NK-92 (cell line): ENCODE measurements around the gene C9orf78.

Experiments used
- DNase-seq: peaks from one replicate; lab custom pipeline; 2025; ENCODE audit not compliant: unreplicated experiment; lab: John Stamatoyannopoulos, UW

Gene C9orf78

GRCh38 chr9:129845373-129845772 lies 10.3 kb upstream of the C9orf78 start:
- no peak for DNase-seq

DNA sequence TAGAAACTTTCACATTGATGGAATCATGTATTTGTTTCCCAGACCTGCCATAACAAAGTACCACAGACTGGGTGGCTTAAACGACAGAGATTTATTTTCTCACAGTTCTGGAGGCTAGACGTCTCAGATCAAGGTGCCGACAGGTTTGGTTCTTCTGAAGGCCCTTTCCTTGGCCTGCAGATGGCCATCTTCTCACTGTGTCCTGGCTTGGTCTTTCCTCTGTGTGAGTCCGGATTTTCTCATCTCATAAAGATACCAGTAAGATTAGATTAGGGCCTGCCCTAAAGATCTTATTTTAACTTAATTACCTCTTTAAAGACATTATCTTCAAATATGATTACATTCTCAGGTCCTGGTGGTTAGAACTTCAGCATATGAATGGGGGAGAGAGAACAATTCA lies 6.0 kb upstream of the C9orf78 start:
- DNase-seq = no peak

- DNase-seq = no peak
These were observed 5.0 kb upstream of the C9orf78 start for GRCh38 chr9:129840034-129840433.

DNA sequence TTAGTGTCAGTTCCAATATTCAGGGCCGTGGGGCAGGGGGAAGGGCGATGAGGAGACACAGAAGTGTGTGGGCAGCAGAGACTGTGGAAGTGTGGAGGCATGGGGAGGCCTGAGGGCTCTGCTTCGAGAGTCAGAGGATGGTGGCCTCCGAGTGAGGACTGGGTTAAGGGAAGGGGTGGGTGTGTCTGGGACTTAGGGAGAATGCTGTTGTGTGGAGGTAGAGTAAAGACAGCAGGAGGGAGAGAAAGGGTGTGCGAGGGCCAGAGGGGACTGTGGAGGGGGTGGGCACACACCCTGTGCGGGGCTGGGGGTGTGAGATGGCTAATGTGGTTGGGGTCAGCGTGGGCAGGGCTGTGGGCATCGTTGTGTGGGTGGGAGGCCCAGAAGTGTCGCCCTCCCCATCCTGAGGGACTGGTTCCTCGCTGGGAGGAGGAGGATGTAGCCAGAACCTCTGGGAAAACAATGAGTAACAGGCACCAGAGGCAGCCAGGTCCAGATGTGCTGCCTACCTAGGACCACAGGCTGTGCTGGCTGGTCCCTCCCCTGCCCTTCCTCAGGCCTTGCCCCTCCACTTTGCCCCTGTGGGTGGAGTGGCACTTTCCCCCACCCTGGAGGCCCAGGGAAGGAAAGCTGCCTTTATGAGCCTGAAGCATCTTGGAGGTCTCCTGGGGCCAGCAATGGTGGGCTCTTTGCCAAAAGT lies 4.4 kb upstream of the C9orf78 start:
- no peak for DNase-seq

GRCh38 chr9:129838707-129839259 lies 3.7 kb upstream of the C9orf78 start:
- DNase-seq = no peak

DNA sequence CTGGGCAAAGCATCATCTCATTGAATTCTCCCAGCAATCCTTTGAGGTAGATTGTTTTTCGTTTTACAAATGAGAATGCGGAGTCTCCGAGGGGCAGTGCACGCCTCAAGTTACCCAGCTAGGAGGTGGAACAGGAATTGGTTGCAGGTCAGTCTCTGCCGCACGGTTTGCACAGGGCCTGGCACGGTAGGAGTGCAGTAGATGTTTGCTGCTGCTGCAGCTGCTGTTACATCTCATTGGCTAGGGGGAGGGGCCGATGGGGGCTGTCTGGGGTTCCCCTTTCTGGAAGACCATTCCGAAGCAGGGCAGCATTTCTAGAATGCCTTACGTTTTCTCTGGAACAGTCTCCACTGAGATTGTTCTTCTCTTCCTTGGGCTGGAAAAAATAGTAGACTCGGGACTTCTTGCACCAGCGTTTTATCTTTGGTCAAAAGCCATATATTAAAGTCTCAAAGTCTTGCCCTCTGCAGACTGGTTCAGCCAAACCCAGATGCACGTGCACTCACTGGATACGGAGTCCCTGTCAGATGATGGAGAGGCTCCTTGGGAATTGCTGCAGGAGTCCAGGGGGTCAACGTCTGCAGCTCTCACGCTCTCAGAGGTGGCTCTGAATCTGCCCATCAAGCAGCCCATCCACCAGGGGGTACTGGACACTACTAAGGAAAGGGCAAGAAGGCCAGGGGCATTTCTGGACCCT lies 1.4 kb upstream of the C9orf78 start:
- no peak for DNase-seq

- DNase-seq = no peak
These were observed 767 bp upstream of the C9orf78 start for GRCh38 chr9:129835860-129836223.

GRCh38 chr9:129834489-129835127 lies 467 bp downstream of the C9orf78 start:
- DNase-seq = no peak

DNA sequence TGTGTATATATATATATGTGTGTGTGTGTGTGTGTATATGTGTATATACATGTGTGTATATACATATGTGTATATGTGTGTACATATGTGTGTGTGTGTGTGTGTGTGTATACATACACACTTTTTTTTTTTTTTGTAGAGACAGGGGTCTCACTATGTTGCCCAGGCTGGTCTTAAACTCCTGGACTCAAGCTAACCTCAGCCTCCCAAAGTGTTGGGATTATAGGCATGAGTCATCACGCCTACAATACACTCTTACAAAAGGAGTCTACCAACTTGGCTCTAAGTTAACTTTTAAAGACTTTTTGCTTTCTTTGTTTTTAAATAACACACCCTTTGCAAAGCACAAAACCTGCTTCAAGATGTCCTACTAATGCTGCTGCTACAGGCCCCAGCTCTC lies 2.1 kb downstream of the C9orf78 start:
- no peak for DNase-seq

DNA sequence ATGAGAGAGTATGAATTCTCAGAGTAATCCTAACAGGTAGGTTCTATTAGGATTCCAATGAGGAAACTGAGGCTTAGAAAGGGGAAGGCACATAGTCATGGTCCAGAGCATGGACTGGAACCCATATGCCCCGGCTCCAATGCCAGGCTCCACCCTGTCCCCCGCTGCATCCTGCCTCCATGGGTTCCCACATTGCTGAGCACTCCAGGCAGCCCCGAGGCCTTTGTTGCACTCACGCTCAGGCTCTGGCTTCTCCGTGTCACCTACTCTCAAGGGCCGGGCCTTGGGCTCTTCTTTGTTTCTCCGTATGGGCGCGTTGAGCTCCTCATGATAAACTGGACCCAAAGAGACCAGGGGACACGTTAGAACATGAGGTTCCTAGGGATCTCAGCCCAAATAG lies 6.1 kb downstream of the C9orf78 start:
- no peak for DNase-seq

DNA sequence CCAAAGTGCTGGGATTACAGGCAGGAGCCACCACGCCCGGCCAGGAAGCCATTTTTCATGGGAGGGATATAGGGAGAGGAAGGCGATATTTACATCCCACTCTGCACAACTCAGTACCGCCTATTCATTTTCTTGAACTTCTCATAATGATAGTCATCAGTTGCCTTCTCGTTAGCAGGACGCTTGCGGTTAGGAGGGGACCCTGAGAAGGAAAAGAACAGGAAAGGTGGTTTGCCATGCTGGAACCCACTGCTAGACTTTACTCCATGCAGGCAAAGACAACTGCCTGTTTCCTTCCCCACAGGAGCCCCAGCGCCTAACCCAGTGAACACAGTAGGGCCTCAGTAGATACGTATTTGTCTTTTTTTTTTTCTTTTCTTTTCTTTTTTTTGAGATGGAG lies 7.0 kb downstream of the C9orf78 start:
- no peak for DNase-seq

GRCh38 chr9:129826759-129827158 lies 8.3 kb downstream of the C9orf78 start:
- DNase-seq = no peak

DNA sequence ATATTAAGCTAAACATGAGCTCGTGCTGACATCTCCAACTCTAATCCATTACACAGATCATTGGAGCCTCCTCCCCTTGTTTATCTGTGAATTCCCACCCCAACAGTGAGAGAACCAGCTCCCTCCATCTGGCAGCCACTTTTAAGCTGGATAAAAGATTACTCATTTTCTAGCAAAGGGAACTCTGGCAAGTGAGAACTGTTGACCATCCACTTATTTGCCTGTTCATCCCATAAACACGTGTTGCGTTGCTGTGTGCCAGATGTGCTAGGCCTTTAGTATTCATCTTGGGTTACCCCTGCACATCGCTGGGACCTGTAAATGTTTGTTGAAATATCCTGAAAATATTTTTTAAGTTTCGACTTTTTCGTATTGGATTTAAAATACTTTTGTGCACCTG lies 8.7 kb downstream of the C9orf78 start:
- no peak for DNase-seq

- DNase-seq = peak; percentile 38
These were observed 11.0 kb downstream of the C9orf78 start, which contains the start of gene TOR1A for GRCh38 chr9:129823935-129824601. Gene TOR1A, minus strand, starts transcription at chr9:129824136. Its CDS starts 51 bp downstream, at chr9:129824085.

GRCh38 chr9:129823542-129823934 lies 11.5 kb downstream of the C9orf78 start:
- DNase-seq = no peak

- no peak for DNase-seq
These were observed 12.1 kb downstream of the C9orf78 start for GRCh38 chr9:129822898-129823541.

GRCh38 chr9:129816501-129817435 lies 18.3 kb downstream of the C9orf78 start:
- DNase-seq = no peak

- no peak for DNase-seq
These were observed 19.8 kb downstream of the C9orf78 start for GRCh38 chr9:129815278-129815677.

DNA sequence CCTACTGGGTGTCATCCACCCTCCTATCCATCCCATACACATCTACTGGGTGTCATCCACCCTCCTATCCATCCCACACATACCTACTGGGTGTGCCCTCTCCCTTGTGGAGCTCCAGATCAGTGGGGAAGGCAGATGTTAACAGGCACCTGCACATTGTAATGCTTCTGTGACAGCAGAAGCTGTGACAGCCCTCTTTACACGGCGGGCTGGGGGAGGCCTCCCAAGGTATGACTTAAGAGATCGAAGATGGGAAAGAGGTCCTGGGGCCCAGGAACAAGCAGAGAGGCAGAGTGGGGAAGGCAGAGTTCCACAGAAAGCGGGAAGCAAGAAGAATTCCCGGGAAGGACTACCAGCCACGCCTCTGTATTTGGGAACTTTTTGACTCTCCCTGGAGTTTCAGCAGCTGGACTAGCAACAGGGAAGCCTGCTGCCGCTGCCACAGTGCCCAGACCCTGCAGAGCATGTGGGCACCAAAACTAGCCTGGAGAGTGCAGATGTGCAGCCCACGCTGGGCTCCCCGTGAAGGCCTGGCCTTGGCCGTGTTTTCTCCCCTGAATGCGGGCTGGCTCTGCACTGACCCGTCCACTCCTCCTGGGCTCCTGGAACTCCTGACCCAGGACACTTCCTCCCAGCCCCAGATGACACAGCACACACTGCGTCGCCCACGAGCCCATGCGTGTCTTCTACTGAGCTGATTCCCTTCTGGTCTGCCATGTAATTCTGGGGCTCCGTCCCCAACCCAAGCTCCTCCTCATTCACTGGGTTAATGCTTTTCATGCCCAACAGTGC lies 20.4 kb downstream of the C9orf78 start:
- no peak for DNase-seq
